ENCODE data around the gene KMT2E. TPM values are rescaled to one million over a fixed set of nuclear protein-coding genes. Genes with fewer than 3 reads are reported as not detected.

KMT2E gene
- total and polyA plus RNA-seq, 2 donors (not counting 3 experiments of a cell fraction or from before 2014, with no cell fraction given), result 19.0 to 74.8 TPM

DNA sequence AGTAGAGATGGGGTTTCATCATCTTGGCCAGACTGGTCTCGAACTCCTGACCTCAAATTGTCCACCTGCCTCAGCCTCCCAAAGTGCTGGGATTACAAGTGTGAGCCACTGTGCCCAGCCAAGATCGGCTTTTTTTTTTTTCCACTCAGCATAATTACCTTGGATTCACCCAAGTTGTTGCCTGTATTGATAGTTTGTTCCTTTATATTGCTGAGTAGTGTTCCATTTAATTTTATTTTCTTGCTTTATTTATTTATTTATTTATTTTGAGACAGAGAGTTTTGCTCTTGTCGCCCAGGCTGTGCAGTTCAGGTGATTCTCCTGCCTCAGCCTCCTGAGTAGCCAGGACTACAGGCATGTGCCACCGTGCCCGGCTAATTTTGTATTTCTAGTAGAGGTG is 21.3 kb downstream of the KMT2E start:
- H3K4me1 ChIP-seq (ENCODE audit: control insufficient read depth, extremely low read depth, insufficient read depth, low read length), result no peaks in the 10 kb centered on the region
- H4K20me1 ChIP-seq (replicated peaks; ENCODE audit: control insufficient read depth, extremely low read depth, insufficient read depth, low read length), result peaks cover 7% of the 10 kb centered on the region
- no peak overlapping the region for H2AFZ ChIP-seq (ENCODE audit: low read depth, low read length)
- no peak overlapping the region for H3K27ac ChIP-seq (ENCODE audit: insufficient read depth, low read depth, low read length)
- TF ChIP-seq POLR2AphosphoS5 (IDR thresholded peaks at IDR 0.05; ENCODE audit: insufficient read depth, low read depth, low read length) (no peak), GATA2 (IDR thresholded peaks at IDR 0.05; ENCODE audit: insufficient read depth, insufficient read length, low read depth, low read length) (no peak), POLR2A (IDR thresholded peaks at IDR 0.05; ENCODE audit: low read depth, low read length) (no peak), EZH2 (IDR thresholded peaks at IDR 0.05; ENCODE audit: borderline replicate concordance, low read depth, low read length, severe bottlenecking) (no peak), MYC (IDR thresholded peaks at IDR 0.05; ENCODE audit: low read depth, low read length) (no peak), JUN (IDR thresholded peaks at IDR 0.05; ENCODE audit: borderline replicate concordance, insufficient read depth, insufficient read length, low read depth) (no peak), FOS (IDR thresholded peaks at IDR 0.05; ENCODE audit: borderline replicate concordance, insufficient read depth, low read length) (no peak)
- TF ChIP-seq, protein P1, sequence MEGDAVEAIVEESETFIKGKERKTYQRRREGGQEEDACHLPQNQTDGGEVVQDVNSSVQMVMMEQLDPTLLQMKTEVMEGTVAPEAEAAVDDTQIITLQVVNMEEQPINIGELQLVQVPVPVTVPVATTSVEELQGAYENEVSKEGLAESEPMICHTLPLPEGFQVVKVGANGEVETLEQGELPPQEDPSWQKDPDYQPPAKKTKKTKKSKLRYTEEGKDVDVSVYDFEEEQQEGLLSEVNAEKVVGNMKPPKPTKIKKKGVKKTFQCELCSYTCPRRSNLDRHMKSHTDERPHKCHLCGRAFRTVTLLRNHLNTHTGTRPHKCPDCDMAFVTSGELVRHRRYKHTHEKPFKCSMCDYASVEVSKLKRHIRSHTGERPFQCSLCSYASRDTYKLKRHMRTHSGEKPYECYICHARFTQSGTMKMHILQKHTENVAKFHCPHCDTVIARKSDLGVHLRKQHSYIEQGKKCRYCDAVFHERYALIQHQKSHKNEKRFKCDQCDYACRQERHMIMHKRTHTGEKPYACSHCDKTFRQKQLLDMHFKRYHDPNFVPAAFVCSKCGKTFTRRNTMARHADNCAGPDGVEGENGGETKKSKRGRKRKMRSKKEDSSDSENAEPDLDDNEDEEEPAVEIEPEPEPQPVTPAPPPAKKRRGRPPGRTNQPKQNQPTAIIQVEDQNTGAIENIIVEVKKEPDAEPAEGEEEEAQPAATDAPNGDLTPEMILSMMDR (IDR thresholded peaks at IDR 0.05; ENCODE audit: extremely low read depth in 1 of 2, insufficient read depth in 1 of 2, low read depth in 1 of 2, low read length in 2 of 2), result no peak
- TF ChIP-seq, protein P2, sequence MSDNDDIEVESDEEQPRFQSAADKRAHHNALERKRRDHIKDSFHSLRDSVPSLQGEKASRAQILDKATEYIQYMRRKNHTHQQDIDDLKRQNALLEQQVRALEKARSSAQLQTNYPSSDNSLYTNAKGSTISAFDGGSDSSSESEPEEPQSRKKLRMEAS (IDR thresholded peaks at IDR 0.05; ENCODE audit: insufficient read depth, insufficient read length), result no peak
- H3K4me3 ChIP-seq (replicated peaks in 1 of 3; ENCODE audit: insufficient read depth in 1 of 3, low read depth in 1 of 3, low read length in 3 of 3), result no peak overlapping the region
- ChIA-PET POLR2A (interaction anchor here (0.7 kb wide), 1 partner anchor 9 kb away, joined by 3 read pairs; no protein-coding TSS in a partner anchor), CTCF (no interaction called here)
- H3K4me2 ChIP-seq (ENCODE audit: insufficient read depth, low read length), result no peak overlapping the region
- no peaks in the 10 kb centered on the region for H3K27me3 ChIP-seq (ENCODE audit: control insufficient read depth in 2 of 2, insufficient read depth in 2 of 2, low read length in 2 of 2)
- no TSS peak for BruUV-seq (replicated peaks)
- FAIRE-seq (no peak), DNase-seq (ENCODE audit: low read depth, low spot score) (no peak)
- H3K79me2 ChIP-seq (ENCODE audit: control insufficient read depth, insufficient read depth, low read length), result peaks cover 97% of the 10 kb centered on the region
- H3K36me3 ChIP-seq (ENCODE audit: control insufficient read depth in 2 of 2, extremely low read depth in 1 of 2, insufficient read depth in 2 of 2, low read length in 2 of 2), result no peaks in the 10 kb centered on the region
- no peaks in the 10 kb centered on the region for H3K9me3 ChIP-seq (replicated peaks; ENCODE audit: control insufficient read depth, insufficient read depth, low read length)
- intact Hi-C loops (cut with micrococcal nuclease), result no loop called here
- dilution Hi-C loops (cut with MboI; ENCODE audit: extremely low pct_ligation_motif_present, low sequenced_read_pairs), result no loop called here
- no peak overlapping the region for H3K9ac ChIP-seq (replicated peaks; ENCODE audit: extremely low read depth, insufficient read depth, low read length)
- H3K9me1 ChIP-seq (replicated peaks; ENCODE audit: control insufficient read depth, extremely low read depth, insufficient read depth, low read length), result no peaks in the 10 kb centered on the region

Data from endothelial cell of umbilical vein (primary cell).